Measurements from ENCODE around the gene SBF2.
"Not testable (repeated sequence)": the region's sequence is repeated elsewhere in the genome, so short reads cannot be mapped to it uniquely, and the experiment has no call there.

The SBF2 gene

GRCh38 chr11:10117709-10118351, 176.2 kb downstream of the SBF2 start:
- peak; percentile 43 for DNase-seq (ENCODE audit: low spot score)

- no peak for DNase-seq (ENCODE audit: low spot score)
Measured at GRCh38 chr11:10116588-10116987, 177.4 kb downstream of the SBF2 start.

GRCh38 chr11:10114593-10115404, 179.2 kb downstream of the SBF2 start:
- peak; percentile 9 for DNase-seq (ENCODE audit: low spot score)

GRCh38 chr11:10113852-10114251, 180.2 kb downstream of the SBF2 start:
- no peak for DNase-seq (ENCODE audit: low spot score)

- DNase-seq (ENCODE audit: low spot score), result peak; percentile 67
Measured at GRCh38 chr11:10109806-10110205, 184.2 kb downstream of the SBF2 start.

GRCh38 chr11:10108915-10109680, 184.9 kb downstream of the SBF2 start:
- DNase-seq (ENCODE audit: low spot score), result peak; percentile 35

GRCh38 chr11:10107497-10107896, 186.5 kb downstream of the SBF2 start:
- no peak for DNase-seq (ENCODE audit: low spot score)

- no peak for DNase-seq (ENCODE audit: low spot score)
Measured at GRCh38 chr11:10097615-10098014, 196.4 kb downstream of the SBF2 start.

- no peak for DNase-seq (ENCODE audit: low spot score)
Measured at GRCh38 chr11:10096987-10097386, 197.0 kb downstream of the SBF2 start.

- no peak for DNase-seq (ENCODE audit: low spot score)
Measured at GRCh38 chr11:10095412-10096208, 198.4 kb downstream of the SBF2 start.

GRCh38 chr11:10092426-10092825, 201.6 kb downstream of the SBF2 start:
- no peak for DNase-seq (ENCODE audit: low spot score)

GRCh38 chr11:10091314-10092045, 202.5 kb downstream of the SBF2 start:
- DNase-seq (ENCODE audit: low spot score), result no peak

- not testable (repeated sequence) for DNase-seq (ENCODE audit: low spot score)
Measured at GRCh38 chr11:10087923-10088225, 206.1 kb downstream of the SBF2 start.

- DNase-seq (ENCODE audit: low spot score), result no peak
Measured at GRCh38 chr11:10087186-10087922, 206.7 kb downstream of the SBF2 start.

- no peak for DNase-seq (ENCODE audit: low spot score)
Measured at GRCh38 chr11:10080138-10080537, 213.9 kb downstream of the SBF2 start.

GRCh38 chr11:10076458-10077141, 217.4 kb downstream of the SBF2 start:
- DNase-seq (ENCODE audit: low spot score), result peak; percentile 25

- DNase-seq (ENCODE audit: low spot score), result no peak
Measured at GRCh38 chr11:10075141-10075540, 218.9 kb downstream of the SBF2 start.

GRCh38 chr11:10072841-10073240, 221.2 kb downstream of the SBF2 start:
- DNase-seq (ENCODE audit: low spot score), result no peak

GRCh38 chr11:10072142-10072541, 221.9 kb downstream of the SBF2 start:
- DNase-seq (ENCODE audit: low spot score), result no peak

GRCh38 chr11:10067629-10068300, 226.3 kb downstream of the SBF2 start:
- no peak for DNase-seq (ENCODE audit: low spot score)

Measured in AG20443 (cell line).